ENCODE data around the gene MTHFD1L. TPM values are rescaled to one million over a fixed set of nuclear protein-coding genes. Genes with fewer than 3 reads are reported as not detected.

The MTHFD1L gene
- polyA plus RNA-seq, 3 donors = 0.25 to 1.3 (median 0.39) TPM

GRCh38 chr6:150835620-150836019, 29.9 kb upstream of the MTHFD1L start:
- Histone ChIP-seq H3K36me3 (replicated peaks in 1 of 2; ENCODE audit: control insufficient read depth in 1 of 2, insufficient read depth in 2 of 2, low read length in 2 of 2) (no peaks in the 10 kb centered on the region), H3K4me1 (ENCODE audit: control insufficient read depth in 1 of 2, insufficient read depth in 2 of 2, low read length in 2 of 2) (no peaks in the 10 kb centered on the region), H3K4me2 (replicated peaks; ENCODE audit: extremely low read depth, low read length, poor library complexity, severe bottlenecking) (no peak overlapping the region)

GRCh38 chr6:150840185-150840584, 25.3 kb upstream of the MTHFD1L start:
- no peak overlapping the region for H3K4me3 ChIP-seq (replicated peaks in 1 of 3; ENCODE audit: low read depth in 2 of 3, low read length in 3 of 3)
- H3K4me1 ChIP-seq (ENCODE audit: control insufficient read depth in 1 of 2, insufficient read depth in 2 of 2, low read length in 2 of 2) = no peaks in the 10 kb centered on the region
- no peaks in the 10 kb centered on the region for H3K9me3 ChIP-seq (replicated peaks in 1 of 2; ENCODE audit: control insufficient read depth in 1 of 2, insufficient read depth in 1 of 2, low read length in 2 of 2)
- no CpG with 5 or more reads among the region's 4 CpGs for WGBS (ENCODE audit: insufficient coverage)
- H3K27ac ChIP-seq (ENCODE audit: low read depth in 1 of 2, low read length in 2 of 2) = no peak overlapping the region
- TF ChIP-seq CTCF (IDR thresholded peaks at IDR 0.05) = no peak
- H3K27me3 ChIP-seq (ENCODE audit: control insufficient read depth in 2 of 2, insufficient read depth in 2 of 2, low read length in 2 of 2) = no peaks in the 10 kb centered on the region
- no peaks in the 10 kb centered on the region for H3K36me3 ChIP-seq (replicated peaks in 1 of 2; ENCODE audit: control insufficient read depth in 1 of 2, insufficient read depth in 2 of 2, low read length in 2 of 2)
- H3K79me2 ChIP-seq (ENCODE audit: insufficient read depth, low read length) = no peaks in the 10 kb centered on the region
- no peak overlapping the region for H3K9ac ChIP-seq (ENCODE audit: insufficient read depth, low read length, poor library complexity, severe bottlenecking)
- DNase-seq = no peak
- H3K36me3 Mint-ChIP-seq = no peaks in the 10 kb centered on the region
- H3K27ac Mint-ChIP-seq = peak overlapping the region in 1 of 7 donors; percentile 66
- H3K4me2 ChIP-seq (replicated peaks; ENCODE audit: extremely low read depth, low read length, poor library complexity, severe bottlenecking) = no peak overlapping the region
- H3K4me3 Mint-ChIP-seq = no peak overlapping the region
- H4K20me1 ChIP-seq (ENCODE audit: insufficient read depth, low read length) = no peaks in the 10 kb centered on the region
- H3K27me3 Mint-ChIP-seq (ENCODE audit: low read depth in 3 of 3) = peaks cover 0 to 3% (median 0%) of the 10 kb centered on the region in 3 donors
- H2AFZ ChIP-seq (ENCODE audit: insufficient read depth, low read depth, low read length, poor library complexity, severe bottlenecking) = no peak overlapping the region
- H3K4me1 Mint-ChIP-seq = no peaks in the 10 kb centered on the region
- intact Hi-C loops (cut with micrococcal nuclease) = no loop called here
- H3K9me3 Mint-ChIP-seq = no peaks in the 10 kb centered on the region

More at GRCh38 chr6:150835620-150836019, 29.9 kb upstream of the MTHFD1L start:
- Mint-ChIP-seq H3K27me3 (ENCODE audit: low read depth in 3 of 3) (peaks cover 0 to 3% (median 3%) of the 10 kb centered on the region in 3 donors), H3K4me3 (no peak overlapping the region), H3K36me3 (no peaks in the 10 kb centered on the region), H3K4me1 (no peaks in the 10 kb centered on the region), H3K27ac (no peak overlapping the region), H3K9me3 (peaks cover 0 to 4% (median 0%) of the 10 kb centered on the region in 7 donors)
- H4K20me1 ChIP-seq (ENCODE audit: insufficient read depth, low read length) = no peaks in the 10 kb centered on the region
- intact Hi-C loops (cut with micrococcal nuclease) = no loop called here
- no peak overlapping the region for H3K4me3 ChIP-seq (replicated peaks in 1 of 3; ENCODE audit: low read depth in 2 of 3, low read length in 3 of 3)
- no peak for TF ChIP-seq CTCF (IDR thresholded peaks at IDR 0.05)
- no peaks in the 10 kb centered on the region for H3K79me2 ChIP-seq (ENCODE audit: insufficient read depth, low read length)
- H2AFZ ChIP-seq (ENCODE audit: insufficient read depth, low read depth, low read length, poor library complexity, severe bottlenecking) = no peak overlapping the region
- DNase-seq = no peak
- H3K9ac ChIP-seq (ENCODE audit: insufficient read depth, low read length, poor library complexity, severe bottlenecking) = no peak overlapping the region
- no peaks in the 10 kb centered on the region for H3K27me3 ChIP-seq (ENCODE audit: control insufficient read depth in 2 of 2, insufficient read depth in 2 of 2, low read length in 2 of 2)
- no peak overlapping the region for H3K27ac ChIP-seq (ENCODE audit: low read depth in 1 of 2, low read length in 2 of 2)
- H3K9me3 ChIP-seq (replicated peaks in 1 of 2; ENCODE audit: control insufficient read depth in 1 of 2, insufficient read depth in 1 of 2, low read length in 2 of 2) = no peaks in the 10 kb centered on the region

Measured in CD14-positive monocyte (primary cell).